GM21717 (cell line): ENCODE measurements around the gene ZNF71.
"Not testable (repeated sequence)": the region's sequence is repeated elsewhere in the genome, so short reads cannot be mapped to it uniquely, and the experiment has no call there.

ENCODE experiments used
- ATAC-seq: cut with Tn5 transposase; IDR thresholded peaks from one replicate; pipeline ENCODE4 v1.9.1; 2021; ENCODE audit warnings: mild to moderate bottlenecking, moderate library complexity; ENCODE audit not compliant: unreplicated experiment

The ZNF71 gene

DNA sequence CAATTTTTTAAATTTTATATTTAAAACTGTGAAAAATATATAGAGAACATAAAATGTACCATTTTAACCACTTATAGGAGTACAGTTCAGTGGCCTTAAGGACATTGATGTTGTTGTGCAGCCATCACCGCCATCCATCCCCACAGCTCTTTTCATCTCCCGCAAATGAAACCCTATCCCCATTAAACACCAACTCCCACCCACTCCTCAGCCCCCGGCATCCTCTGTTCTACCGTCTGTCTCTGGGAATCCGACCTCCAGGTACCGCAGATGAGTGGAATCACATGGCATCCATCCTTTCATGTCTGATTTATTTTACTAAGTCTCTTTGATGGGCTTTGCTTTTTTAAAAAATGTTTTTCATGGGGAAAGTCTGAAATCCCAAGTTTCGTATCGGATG, 24.0 kb downstream of the ZNF71 start:
- ATAC-seq = no peak

DNA sequence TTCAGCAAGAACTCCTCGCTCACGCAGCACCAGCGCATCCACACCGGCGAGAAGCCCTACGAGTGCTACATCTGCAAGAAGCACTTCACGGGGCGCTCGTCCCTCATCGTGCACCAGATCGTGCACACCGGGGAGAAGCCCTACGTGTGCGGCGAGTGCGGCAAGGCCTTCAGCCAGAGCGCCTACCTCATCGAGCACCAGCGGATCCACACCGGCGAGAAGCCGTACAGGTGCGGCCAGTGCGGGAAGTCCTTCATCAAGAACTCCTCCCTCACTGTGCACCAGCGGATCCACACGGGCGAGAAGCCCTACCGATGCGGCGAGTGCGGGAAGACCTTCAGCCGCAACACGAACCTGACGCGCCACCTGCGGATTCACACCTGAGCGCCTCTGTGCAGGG, 27.3 kb downstream of the ZNF71 start:
- no peak for ATAC-seq

DNA sequence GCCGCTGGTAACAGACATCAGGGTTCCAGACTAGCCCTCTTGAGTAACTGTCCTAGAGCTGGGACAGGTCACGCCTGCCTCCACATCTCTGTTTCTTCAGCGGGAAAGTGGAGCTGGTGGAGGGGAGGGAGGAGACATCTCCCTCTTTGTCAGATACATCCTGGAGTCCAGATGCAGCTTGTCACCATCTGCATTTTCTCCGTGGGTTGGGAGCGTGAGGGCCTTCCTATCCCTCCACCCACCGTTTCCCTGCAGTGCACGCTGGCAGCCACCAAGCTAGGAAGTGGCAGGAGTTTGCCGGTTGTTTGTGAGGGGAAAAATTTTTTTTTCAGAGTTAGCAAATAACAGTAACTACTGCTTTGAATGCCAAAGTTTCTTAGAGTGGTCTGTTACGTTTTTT, 27.9 kb downstream of the ZNF71 start:
- ATAC-seq = no peak

DNA sequence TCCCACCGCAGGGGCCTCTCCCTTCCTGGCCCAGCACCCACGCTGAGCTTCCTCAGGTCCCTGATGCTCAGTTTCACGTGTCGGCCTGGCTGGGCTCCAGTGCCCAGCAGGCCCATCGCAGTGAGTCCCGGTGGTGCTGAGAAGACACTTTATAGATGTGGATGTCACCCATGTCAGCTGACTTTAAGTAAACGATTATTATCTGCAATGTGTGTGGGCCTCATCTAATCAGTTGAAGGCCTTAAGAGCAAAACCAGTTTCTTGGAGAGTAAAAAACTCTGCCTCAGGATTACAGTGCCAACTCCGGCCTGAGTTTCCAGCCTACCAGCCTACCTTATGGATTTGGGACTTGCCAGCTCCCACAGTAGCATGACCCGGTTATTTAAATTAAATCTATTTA, 30.6 kb downstream of the ZNF71 start:
- ATAC-seq = no peak

DNA sequence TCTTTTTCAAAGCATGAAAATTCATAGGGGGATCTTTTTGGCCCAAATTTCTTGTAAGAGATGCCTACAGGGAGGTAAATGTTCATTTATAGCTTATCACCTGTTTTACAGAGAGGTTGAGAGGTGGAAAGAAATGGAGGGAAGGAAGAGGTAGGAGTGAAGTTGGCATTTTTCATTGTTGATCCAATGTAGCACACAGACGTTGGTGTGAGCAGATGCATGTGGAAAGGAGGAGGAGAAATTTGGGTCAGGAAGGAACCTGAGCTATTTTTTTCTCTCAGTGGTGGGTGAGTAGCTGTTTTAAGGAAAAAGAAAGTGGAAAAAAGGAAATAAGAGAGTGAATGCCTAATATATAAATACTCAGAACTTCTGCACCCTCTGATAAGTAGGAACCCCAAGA, 37.9 kb downstream of the ZNF71 start:
- no peak for ATAC-seq

DNA sequence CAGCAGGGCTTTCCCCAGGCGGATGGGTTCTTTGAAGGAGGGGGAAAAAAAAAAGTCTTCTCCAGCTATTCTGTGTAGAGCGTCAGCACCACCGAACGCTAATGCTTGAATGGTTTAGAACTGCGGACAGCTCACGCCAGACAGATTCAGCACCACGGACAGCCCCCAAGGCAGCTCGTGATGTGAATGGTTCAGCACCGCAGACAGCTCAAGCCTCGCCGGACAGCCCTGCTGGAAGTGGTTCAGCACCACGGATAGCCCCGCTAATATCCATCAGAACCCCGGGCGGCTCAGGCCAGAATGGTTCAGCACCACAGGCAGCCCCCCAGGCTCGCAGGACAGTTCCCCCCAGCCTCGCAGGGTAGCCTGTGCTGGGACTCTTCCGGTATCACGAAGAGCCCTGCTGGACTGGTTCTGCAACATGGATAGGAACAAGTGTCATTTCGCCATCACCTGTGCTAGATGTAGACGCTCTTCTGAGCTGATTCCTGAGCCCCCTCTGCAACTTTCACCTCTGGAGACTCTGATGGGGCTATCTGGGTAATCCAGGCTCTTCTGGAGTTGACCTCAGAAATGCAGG, 43.0 kb downstream of the ZNF71 start:
- ATAC-seq = no peak

DNA sequence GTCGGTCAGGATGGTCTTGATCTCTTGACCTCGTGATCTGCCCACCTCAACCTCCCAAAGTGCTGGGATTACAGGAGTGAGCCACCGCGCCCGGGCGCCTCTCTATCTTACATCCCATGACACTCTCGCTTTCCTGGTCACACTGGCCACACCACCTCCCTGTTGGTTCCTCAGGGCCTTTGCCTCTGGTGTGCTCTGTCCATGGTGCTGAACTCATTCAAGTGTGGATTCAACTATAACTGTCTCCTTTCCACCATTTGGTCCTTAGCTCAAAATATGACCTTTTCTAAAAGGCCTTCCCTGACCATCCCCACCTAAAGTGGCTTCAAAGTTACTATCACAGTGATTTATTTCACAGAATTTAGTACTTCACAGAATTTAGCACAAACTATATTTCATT, 44.1 kb downstream of the ZNF71 start:
- no peak for ATAC-seq

DNA sequence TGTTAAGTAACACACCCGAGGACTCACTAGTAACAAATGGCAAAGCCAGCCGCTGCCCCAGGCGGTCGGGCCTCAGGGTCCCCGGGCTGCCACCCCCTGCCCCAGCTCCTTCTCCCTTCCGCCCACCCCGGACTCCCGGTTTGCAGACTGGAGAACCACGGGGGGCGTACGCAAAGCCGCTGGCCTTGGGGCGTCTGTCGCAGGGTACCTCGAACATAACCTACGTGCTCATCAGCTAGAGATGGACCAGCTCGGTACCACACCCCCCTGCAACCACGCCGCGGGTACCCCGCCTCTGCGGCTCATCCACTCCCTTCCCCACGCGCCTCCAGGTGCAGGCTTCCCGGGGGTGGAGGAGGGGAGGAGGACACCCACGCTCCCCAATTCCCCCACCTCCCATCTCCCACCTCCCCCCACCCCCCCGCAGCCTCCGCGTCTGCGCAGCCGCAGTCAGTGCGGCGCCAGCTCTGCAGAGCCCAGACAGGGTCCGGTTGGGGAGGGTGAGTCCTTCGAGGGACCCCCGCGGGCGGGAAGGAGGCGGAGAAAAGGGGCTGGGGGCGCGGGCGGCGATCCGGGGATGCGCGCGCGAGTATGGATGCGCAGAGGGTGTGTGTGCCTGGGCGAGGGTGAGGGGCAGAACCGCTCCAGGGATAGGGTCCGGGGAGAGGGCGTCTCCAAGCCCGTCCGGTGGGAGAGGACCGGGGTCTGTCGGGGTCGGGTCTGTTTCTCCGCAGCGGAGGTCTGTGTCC, 47.8 kb downstream of the ZNF71 start, which contains the start of gene SMIM17:
Gene SMIM17, plus strand, starts transcription at position 449 of the 749 bp plus-strand sequence. CDS start 2,509 bp downstream, outside the sequence.
- no peak for ATAC-seq

DNA sequence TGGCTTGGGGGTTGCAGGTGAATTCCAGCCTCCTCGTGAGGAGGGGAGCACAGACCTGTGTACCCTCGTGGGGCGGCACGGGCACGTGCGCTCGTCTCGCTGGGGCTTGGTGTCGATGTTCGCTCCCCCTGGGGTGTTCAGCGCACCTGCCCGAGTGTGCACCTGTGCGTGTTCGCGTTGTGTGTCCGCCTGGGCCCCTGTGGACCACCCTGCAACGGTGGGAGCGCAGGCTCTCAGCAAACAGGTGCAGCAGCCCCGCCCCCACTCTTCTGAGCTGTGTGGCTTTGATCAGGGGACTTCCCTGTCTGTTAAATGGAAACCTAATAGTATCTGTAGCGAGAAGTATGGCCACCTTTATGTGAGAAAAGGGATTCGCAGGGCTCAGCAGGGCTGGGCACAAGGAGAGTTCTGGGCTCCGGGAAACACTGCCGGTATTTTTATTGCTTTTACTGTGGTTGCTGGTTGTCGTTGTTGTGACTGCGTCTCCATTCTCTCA, 48.4 kb downstream of the ZNF71 start:
- ATAC-seq = no peak

DNA sequence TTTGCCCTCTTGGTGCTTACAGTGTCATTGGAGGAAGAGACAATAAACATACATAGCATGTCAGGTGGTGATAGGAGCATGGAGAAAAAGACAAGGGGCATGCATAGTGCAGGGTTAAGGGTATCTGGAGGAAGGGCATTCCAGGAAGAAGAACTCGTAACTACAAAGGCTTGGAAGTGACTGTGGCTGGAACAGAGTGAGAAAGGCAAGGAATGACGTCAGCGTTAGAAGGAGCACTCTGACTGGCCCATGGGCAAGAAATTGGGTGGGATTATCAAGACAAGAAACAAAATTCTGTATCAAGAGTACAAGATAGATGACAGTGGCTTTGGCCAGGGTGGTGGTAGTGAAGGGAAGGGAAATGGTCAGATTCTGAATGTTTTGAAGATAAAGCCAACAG, 59.0 kb downstream of the ZNF71 start:
- no peak for ATAC-seq

DNA sequence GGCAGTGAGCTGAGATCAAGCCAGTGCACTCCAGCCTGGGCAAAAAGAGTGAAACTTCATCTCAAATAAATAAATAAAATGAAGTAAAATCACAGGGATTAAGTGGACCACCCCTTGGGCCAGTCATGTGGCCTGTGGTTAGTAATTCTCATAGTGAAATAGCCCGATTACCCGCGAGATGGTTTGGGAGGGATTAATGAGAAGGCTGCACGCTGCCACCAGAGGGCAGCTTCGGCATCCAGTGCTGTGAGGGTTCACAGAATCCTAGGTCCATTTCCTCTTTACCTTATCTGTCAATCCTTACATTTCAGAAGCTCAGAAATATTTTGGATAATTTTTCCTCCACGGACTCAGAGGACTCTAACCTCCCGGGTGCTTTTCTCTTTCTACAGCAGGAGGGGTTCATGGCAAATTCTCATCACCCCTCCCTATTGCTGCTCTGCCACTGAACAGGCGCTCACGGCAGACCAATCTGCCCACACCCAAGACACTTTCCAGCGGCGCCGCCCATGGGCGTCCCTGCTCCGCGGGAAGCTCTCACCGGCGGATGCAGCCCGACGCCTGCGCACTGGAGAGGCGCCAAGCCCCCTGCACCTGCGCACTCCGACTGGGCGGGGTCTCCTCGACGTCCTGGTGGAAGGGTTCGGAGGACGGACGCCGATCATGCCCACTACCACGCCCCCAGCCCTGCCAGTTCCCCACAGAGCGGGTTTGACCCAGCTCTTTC, 65.4 kb downstream of the ZNF71 start:
- no peak for ATAC-seq

DNA sequence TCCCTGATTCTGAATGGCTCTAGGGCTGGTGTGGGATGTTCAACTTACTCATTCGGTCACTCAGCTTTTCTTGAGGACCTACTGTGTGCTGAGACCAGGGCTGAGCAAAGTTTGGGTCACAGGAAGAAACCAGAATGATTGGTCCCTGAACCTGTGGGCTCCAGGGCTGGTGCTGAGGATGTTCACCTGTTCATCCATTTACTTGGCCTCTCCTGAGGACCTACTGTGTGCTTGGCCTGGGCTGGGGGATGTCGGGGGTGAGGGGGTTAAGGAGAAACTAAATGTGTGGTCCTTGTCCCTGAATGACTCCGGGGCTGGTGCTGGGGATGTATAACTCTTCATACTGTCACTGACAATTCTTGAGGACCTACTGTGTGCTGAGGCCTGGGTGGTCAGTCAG, 66.1 kb downstream of the ZNF71 start:
- ATAC-seq = no peak

DNA sequence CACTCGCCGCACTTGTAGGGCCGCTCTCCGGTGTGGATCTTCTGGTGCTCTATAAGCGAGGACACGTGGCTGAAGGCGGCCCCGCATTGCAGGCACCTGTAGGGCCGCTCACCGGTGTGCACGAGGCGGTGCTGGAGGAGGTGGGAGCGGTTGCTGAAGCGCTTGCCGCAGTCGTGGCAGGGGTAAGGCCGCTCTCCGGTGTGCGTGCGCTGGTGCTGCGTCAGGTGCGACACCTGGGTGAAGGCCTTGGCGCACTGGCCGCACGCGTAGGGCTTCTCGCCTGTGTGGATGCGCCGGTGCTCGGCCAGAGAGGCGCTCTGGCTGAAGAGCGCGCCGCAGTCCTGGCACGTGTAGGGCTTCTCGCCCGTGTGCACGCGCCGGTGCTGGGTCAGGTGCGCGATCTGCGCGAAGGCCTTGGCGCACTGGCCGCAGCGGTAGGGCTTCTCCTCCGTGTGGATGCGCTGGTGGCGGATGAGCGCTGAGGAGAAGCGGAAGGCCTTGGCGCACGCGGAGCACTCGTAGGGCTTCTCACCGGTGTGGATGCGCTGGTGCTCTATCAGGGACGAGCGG, 68.9 kb downstream of the ZNF71 start:
- ATAC-seq = no peak

DNA sequence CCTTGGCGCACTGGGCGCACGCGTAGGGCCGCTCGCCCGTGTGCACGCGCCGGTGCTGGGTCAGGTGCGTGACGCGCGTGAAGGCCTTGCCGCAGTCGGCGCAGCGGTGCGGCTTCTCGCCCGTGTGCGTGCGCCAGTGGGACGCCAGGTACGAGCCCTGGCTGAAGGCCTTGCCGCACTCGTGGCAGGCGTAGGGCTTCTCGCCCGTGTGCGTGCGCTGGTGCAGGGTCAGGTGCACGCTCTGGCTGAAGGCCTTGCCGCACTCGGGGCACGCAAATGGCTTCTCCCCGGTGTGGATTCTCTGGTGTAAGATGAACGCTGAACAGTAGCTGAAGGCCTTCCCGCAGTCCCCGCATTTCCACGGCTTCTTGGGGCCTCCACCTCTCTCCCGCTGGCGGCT, 69.4 kb downstream of the ZNF71 start:
- ATAC-seq = no peak

DNA sequence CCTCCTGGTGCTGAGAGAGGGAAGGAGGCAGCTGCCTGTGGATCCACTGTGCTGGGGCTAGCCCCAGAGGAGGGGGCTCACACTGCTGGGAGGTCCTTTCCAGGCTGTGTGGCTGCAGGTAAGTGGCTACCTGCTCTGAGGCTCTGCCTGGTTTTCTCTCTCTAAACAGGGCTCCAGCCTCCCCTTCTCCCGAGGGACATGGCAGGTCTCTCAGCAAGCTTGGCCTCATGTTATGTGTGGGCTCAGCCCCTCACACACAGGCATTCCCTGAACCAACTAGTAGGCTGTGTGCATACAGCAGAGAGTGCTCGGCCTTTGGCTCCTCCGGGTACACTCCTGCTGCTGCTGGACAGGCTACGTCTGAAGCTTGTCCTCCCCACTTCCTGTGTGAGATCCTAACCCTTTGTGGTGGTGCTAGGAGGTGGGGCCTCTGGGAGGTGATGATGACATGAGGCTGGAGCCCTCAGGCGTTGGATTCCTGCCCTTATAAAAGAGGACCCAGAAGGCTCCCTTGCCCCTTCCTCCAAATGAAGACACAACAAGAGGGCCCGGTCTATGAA, 72.3 kb downstream of the ZNF71 start:
- ATAC-seq = no peak

DNA sequence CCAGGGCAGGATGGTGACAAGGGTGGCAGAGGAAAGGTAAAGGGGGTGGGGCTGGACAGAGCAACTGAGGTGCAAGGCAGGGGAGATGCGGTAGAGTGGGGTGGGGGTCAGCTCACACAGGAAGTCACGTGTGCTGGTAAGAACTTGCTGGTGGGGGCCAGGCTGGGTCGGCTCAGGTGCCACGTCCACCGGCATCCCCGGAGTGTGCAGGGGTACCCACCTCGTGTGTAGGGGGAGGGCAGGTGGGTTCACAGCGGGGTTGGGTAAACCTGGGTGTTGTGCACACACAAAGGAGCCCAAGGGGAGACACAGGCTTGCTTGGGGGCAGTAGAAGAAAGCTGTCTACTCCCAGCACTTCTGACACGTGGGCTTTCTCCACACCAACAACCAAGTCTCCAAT, 73.6 kb downstream of the ZNF71 start:
- no peak for ATAC-seq

DNA sequence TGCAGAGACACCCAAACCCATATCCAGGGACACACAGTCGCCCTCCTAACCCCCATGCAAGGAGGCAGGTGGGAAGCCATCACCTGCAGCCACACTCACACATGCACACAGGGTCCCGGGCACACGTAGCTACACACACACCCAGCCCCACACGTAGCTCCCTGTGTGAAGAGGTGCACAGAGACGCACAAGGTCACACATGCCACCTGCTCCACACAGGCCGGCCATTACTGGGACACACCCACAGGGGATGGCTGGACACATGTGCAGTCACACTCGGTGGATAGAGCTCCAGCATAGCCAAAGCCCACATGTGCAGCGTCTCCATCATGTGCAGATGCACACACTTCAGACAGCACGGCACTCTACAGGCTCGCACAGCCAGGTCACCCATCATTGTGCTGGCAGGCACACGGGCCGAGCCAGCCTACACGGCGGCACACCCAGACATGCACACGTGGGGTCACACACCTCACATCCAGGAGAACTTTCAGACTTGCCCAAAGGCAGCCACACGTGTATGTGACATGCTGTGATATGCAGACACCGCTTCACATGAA, 75.4 kb downstream of the ZNF71 start:
- no peak for ATAC-seq

DNA sequence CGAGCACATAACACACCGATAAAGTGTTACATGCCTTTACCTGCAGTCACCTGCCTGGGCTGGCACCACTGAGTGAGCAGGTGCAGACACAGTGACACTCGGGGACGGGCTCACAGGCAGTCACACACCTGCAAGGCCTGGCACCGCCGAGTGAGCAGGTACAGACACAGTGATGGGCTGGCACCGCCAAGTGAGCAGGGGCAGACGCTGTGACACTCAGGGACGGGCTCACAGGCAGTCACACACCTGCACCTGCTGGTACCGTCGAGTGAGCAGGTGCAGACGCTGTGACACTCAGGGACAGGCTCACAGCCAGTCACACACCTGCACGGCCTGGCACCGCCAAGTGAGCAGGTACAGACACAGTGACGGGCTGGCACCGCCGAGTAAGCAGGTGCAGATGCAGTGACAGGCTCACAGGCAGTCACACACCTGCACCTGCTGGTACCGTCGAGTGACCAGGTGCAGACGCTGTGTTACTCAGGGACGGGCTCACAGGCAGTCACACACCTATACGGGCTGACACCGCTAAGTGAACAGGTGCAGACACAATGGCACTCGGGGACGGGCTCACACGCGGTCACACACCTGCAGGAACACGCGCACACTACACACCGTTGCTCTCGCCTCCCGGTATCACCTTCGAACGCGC, 76.0 kb downstream of the ZNF71 start:
- no peak for ATAC-seq

DNA sequence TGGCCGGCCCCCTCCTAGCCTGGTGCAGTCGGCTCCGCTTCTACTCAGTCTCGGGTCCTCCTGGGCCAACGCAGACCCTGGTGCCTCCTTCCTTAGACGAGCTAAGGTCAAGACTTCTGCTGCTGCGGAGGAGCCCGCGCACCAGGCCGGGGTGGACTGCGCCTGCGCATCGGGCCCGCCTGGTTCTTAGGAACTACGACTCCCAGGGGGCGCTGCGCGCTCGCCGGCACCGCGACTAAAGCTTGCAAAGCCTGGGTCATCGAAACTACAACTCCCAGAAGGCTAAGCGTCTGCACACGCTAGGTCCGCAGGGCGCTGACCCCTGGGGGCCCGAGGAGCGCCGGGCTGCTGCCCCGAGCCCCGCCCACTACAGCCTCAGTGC, 76.5 kb downstream of the ZNF71 start, which contains the start of gene ZNF835:
Gene ZNF835, minus strand, starts transcription at position 145 of the 382 bp plus-strand sequence. CDS start 6,559 bp downstream, outside the sequence.
- ATAC-seq = no peak

DNA sequence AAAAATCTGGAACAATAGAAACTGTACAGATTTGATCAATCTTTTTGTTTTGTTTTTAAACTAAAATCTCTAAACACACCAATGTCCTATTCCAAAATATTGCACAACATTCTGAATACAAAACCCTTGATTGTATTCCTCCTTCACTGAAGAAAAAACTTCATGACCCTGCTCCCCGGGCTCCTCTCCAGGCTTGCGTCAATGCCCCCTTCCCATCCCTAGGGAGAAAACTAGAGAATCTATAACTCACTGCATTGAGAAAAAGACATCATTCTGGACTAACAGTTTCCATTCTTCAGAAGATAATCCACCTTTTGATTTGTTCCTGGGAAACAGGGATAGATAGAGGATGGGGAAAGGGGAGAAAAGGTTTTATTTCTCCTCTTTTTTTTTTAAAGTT, 77.5 kb downstream of the ZNF71 start:
- not testable (repeated sequence) for ATAC-seq
